ENCODE measurements around the gene SLC35E3. TPM values are rescaled to one million over a fixed set of nuclear protein-coding genes. Genes with fewer than 3 reads are reported as not detected.
"Not testable (repeated sequence)": the region's sequence is repeated elsewhere in the genome, so short reads cannot be mapped to it uniquely, and the experiment has no call there.

Gene SLC35E3
- total RNA-seq, 1 donor from 2014 or later: 14.6 TPM

DNA sequence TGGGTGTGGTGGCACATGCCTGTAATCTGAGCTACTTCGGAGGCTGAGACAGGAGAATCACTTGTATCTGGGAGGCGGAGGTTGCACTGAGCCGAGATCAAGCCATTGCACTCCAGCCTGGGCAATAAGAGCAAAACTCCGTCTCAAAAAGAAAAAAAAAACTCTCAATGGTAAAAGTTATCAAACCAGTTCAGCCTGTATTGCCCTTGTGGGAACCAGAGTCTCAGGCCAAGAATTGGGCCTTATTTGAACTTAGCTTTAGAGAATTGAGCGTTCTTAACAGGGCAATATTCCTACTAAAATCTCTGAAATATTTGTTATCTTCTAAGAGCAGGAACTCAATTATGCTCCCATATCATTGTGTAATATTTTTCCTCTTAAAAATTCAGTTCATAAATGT is 54.3 kb downstream of the SLC35E3 start:
- Histone ChIP-seq H3K27me3 (ENCODE audit: insufficient read depth, low read length) (no peaks in the 10 kb centered on the region), H3K4me1 (ENCODE audit: insufficient read depth, low read length) (no peaks in the 10 kb centered on the region), H3K9me3 (ENCODE audit: insufficient read depth, low read depth, low read length) (no peaks in the 10 kb centered on the region), H3K4me2 (ENCODE audit: low read length) (no peak overlapping the region), H4K20me1 (ENCODE audit: insufficient read depth, low read length) (no peaks in the 10 kb centered on the region), H2AFZ (ENCODE audit: low read depth, low read length) (no peak overlapping the region), H3K4me3 (ENCODE audit: insufficient read depth, low read depth, low read length) (no peak overlapping the region), H3K9ac (ENCODE audit: low read length) (no peak overlapping the region), H3K79me2 (ENCODE audit: insufficient read depth, low read length) (no peaks in the 10 kb centered on the region), H3K36me3 (ENCODE audit: insufficient read depth, low read length) (no peaks in the 10 kb centered on the region), H3K27ac (ENCODE audit: low read depth, low read length) (no peak overlapping the region)
- peaks cover under 1% of the 10 kb centered on the region for H3K4me1 Mint-ChIP-seq (ENCODE audit: low read depth, unreplicated experiment)
- H3K9me3 Mint-ChIP-seq (ENCODE audit: unreplicated experiment): peaks cover 1% of the 10 kb centered on the region
- DNase-seq (ENCODE audit: low read depth) (no peak), FAIRE-seq (no peak)
- no peak overlapping the region for H3K27ac Mint-ChIP-seq (ENCODE audit: unreplicated experiment)
- H3K27me3 Mint-ChIP-seq (ENCODE audit: low read depth, unreplicated experiment): no peaks in the 10 kb centered on the region
- peaks cover 2% of the 10 kb centered on the region for H3K36me3 Mint-ChIP-seq (ENCODE audit: low read depth, unreplicated experiment)
- TF ChIP-seq EZH2 (IDR thresholded peaks at IDR 0.05; ENCODE audit: insufficient read depth, low read length) (no peak), CTCF (IDR thresholded peaks at IDR 0.05; ENCODE audit: insufficient read depth, low read depth, low read length) (no peak)
- H3K4me3 Mint-ChIP-seq (ENCODE audit: unreplicated experiment): no peak overlapping the region

- not testable (repeated sequence) for H3K4me1 ChIP-seq (ENCODE audit: insufficient read depth, low read length)
Measured at GRCh38 chr12:68801124-68801523, 55.1 kb downstream of the SLC35E3 start.

DNA sequence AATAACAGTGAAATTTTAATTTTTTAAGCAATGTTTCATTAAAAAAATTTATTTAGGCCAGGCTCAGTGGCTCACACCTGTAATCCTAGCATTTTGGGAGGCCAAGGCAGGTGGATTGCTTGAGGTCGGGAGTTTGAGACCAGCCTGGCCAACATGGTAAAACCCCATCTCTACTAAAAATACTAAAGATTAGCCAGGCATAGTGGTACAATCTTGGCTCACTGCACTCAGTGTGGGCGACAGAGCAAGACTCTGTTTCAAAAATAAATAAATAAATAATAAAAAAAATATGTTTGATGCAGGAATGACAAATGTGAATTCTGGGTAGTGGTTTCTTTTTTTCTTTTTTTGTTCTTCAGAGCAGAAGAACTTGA is 56.4 kb downstream of the SLC35E3 start:
- not testable (repeated sequence) for H3K9ac ChIP-seq (ENCODE audit: low read length); FAIRE-seq; H4K20me1 ChIP-seq (ENCODE audit: insufficient read depth, low read length); H3K36me3 ChIP-seq (ENCODE audit: insufficient read depth, low read length); H3K27me3 ChIP-seq (ENCODE audit: insufficient read depth, low read length); H3K27me3 Mint-ChIP-seq (ENCODE audit: low read depth, unreplicated experiment); H3K79me2 ChIP-seq (ENCODE audit: insufficient read depth, low read length); H3K27ac ChIP-seq (ENCODE audit: low read depth, low read length); H3K9me3 Mint-ChIP-seq (ENCODE audit: unreplicated experiment); H3K4me3 Mint-ChIP-seq (ENCODE audit: unreplicated experiment); H3K4me1 ChIP-seq (ENCODE audit: insufficient read depth, low read length); H3K4me3 ChIP-seq (ENCODE audit: insufficient read depth, low read depth, low read length); H3K4me2 ChIP-seq (ENCODE audit: low read length); H3K27ac Mint-ChIP-seq (ENCODE audit: unreplicated experiment); DNase-seq (ENCODE audit: low read depth); H2AFZ ChIP-seq (ENCODE audit: low read depth, low read length); H3K36me3 Mint-ChIP-seq (ENCODE audit: low read depth, unreplicated experiment); H3K9me3 ChIP-seq (ENCODE audit: insufficient read depth, low read depth, low read length)
- peaks cover 11% of the 10 kb centered on the region for H3K4me1 Mint-ChIP-seq (ENCODE audit: low read depth, unreplicated experiment)

More at GRCh38 chr12:68801124-68801523, 55.1 kb downstream of the SLC35E3 start:
- H3K36me3 ChIP-seq (ENCODE audit: insufficient read depth, low read length); H3K4me2 ChIP-seq (ENCODE audit: low read length); H3K27me3 Mint-ChIP-seq (ENCODE audit: low read depth, unreplicated experiment); H2AFZ ChIP-seq (ENCODE audit: low read depth, low read length); FAIRE-seq; H3K4me1 Mint-ChIP-seq (ENCODE audit: low read depth, unreplicated experiment); H3K4me3 ChIP-seq (ENCODE audit: insufficient read depth, low read depth, low read length); H3K9ac ChIP-seq (ENCODE audit: low read length); H4K20me1 ChIP-seq (ENCODE audit: insufficient read depth, low read length); H3K36me3 Mint-ChIP-seq (ENCODE audit: low read depth, unreplicated experiment); DNase-seq (ENCODE audit: low read depth); H3K27ac ChIP-seq (ENCODE audit: low read depth, low read length); H3K27ac Mint-ChIP-seq (ENCODE audit: unreplicated experiment); H3K4me3 Mint-ChIP-seq (ENCODE audit: unreplicated experiment); H3K9me3 Mint-ChIP-seq (ENCODE audit: unreplicated experiment); H3K27me3 ChIP-seq (ENCODE audit: insufficient read depth, low read length); H3K9me3 ChIP-seq (ENCODE audit: insufficient read depth, low read depth, low read length); H3K79me2 ChIP-seq (ENCODE audit: insufficient read depth, low read length): not testable (repeated sequence)

DNA sequence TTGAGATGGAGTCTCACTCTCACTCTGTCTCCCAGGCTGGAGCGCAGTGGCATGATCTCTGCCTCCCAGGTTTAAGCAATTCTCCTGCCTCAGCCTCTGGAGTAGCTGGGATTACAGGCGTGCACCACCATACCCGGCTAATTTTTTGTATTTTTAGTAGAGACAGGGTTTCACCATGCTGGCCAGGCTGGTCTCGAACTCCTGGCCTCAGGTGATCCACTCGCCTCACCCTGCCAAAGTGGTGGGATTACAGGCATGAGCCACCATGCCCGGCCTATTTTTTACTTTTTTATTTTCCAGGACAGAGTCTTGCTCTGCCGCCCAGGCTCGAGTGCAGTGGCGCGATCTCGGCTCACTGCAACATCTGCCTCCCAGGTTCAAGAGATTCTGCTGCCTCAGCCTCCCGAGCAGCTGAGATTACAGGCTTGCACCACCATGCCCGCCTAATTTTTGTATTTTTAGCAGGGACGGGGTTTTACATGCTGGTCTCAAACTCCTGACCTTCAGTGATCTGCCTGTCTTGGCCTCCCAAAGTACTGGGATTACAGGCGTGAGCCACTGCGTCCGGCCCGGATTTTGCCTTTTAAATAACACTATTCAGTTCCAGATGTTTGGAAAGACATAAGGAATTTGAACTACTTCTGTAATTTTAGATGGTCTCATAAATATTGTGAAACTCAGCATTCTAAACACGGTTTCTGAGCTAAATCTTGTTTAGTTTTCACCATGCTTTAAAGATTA is 57.1 kb downstream of the SLC35E3 start:
- not testable (repeated sequence) for H4K20me1 ChIP-seq (ENCODE audit: insufficient read depth, low read length); H3K36me3 Mint-ChIP-seq (ENCODE audit: low read depth, unreplicated experiment); H3K79me2 ChIP-seq (ENCODE audit: insufficient read depth, low read length); FAIRE-seq; DNase-seq (ENCODE audit: low read depth); H3K9me3 Mint-ChIP-seq (ENCODE audit: unreplicated experiment); H3K9ac ChIP-seq (ENCODE audit: low read length); H3K4me1 ChIP-seq (ENCODE audit: insufficient read depth, low read length); H3K9me3 ChIP-seq (ENCODE audit: insufficient read depth, low read depth, low read length); H3K27ac Mint-ChIP-seq (ENCODE audit: unreplicated experiment); H3K4me2 ChIP-seq (ENCODE audit: low read length); H3K4me3 ChIP-seq (ENCODE audit: insufficient read depth, low read depth, low read length); H3K36me3 ChIP-seq (ENCODE audit: insufficient read depth, low read length); H3K27me3 ChIP-seq (ENCODE audit: insufficient read depth, low read length); H3K4me3 Mint-ChIP-seq (ENCODE audit: unreplicated experiment); H2AFZ ChIP-seq (ENCODE audit: low read depth, low read length); H3K27me3 Mint-ChIP-seq (ENCODE audit: low read depth, unreplicated experiment); H3K27ac ChIP-seq (ENCODE audit: low read depth, low read length)
- peaks cover 11% of the 10 kb centered on the region for H3K4me1 Mint-ChIP-seq (ENCODE audit: low read depth, unreplicated experiment)
